MG63 (cell line): ENCODE results near the gene WDR93. TPM values are rescaled to one million over a fixed set of nuclear protein-coding genes. Genes with fewer than 3 reads are reported as not detected.
"Not testable (repeated sequence)": the region's sequence is repeated elsewhere in the genome, so short reads cannot be mapped to it uniquely, and the experiment has no call there.

ENCODE experiments used
- DNase-seq: peaks from one replicate; pipeline ENCODE4 v3.0.0-alpha.2; 2020
- H3K27me3 ChIP-seq: fragments of 250-450 bp; sonication (Bioruptor Pico); 2 replicates; pipeline ENCODE4 v1.5.1; 2020; ENCODE audit warnings: mild to moderate bottlenecking, moderate library complexity
- H3K36me3 ChIP-seq: fragments of 250-450 bp; sonication (Bioruptor Pico); 2 replicates; pipeline ENCODE4 v1.5.1; 2020; ENCODE audit warnings: mild to moderate bottlenecking, moderate library complexity
- H3K4me3 ChIP-seq: fragments of 250-450 bp; sonication (Bioruptor Pico); 2 replicates; pipeline ENCODE4 v1.5.1; 2020; ENCODE audit warnings: mild to moderate bottlenecking, moderate library complexity
- H3K9me3 ChIP-seq: fragments of 250-450 bp; sonication (Bioruptor Pico); 2 replicates; pipeline ENCODE4 v1.5.1; 2020; ENCODE audit warnings: mild to moderate bottlenecking, moderate library complexity
- total RNA-seq: library from RNA; depleted of rRNA; stranded (reverse); fragments of >200 nt; shearing (Covaris generic); gene quantifications from 2 replicates; pipeline ENCODE4 v1.2.3, GENCODE V29; 2014; ENCODE audit warnings: low replicate concordance; rRNA removed

The WDR93 gene
- total RNA-seq, 1 experiment from 2014 or later, result 0.13 TPM

GRCh38 chr15:89783861-89784685, 93.5 kb downstream of the WDR93 start:
- Histone ChIP-seq H3K36me3 (peaks cover 52% of the 10 kb centered on the region), H3K4me3 (no peak overlapping the region)
- DNase-seq, result no peak

GRCh38 chr15:89784686-89784960, 94.0 kb downstream of the WDR93 start:
- Histone ChIP-seq H3K27me3 (no peaks in the 10 kb centered on the region), H3K4me3 (no peak overlapping the region), H3K36me3 (peaks cover 57% of the 10 kb centered on the region), H3K9me3 (no peaks in the 10 kb centered on the region)
- no peak for DNase-seq

More at GRCh38 chr15:89783861-89784685, 93.5 kb downstream of the WDR93 start:
- H3K27me3 ChIP-seq, result no peaks in the 10 kb centered on the region
- H3K9me3 ChIP-seq, result no peaks in the 10 kb centered on the region

GRCh38 chr15:89785064-89785773, 94.6 kb downstream of the WDR93 start:
- no peak for DNase-seq
- Histone ChIP-seq H3K36me3 (peaks cover 59% of the 10 kb centered on the region), H3K4me3 (no peak overlapping the region), H3K27me3 (no peaks in the 10 kb centered on the region), H3K9me3 (no peaks in the 10 kb centered on the region)

- H3K4me3 ChIP-seq, result no peak overlapping the region
- H3K27me3 ChIP-seq, result no peaks in the 10 kb centered on the region
- H3K9me3 ChIP-seq, result no peaks in the 10 kb centered on the region
- no peak for DNase-seq
- H3K36me3 ChIP-seq, result peaks cover 65% of the 10 kb centered on the region
Measured at GRCh38 chr15:89785774-89786140, 95.1 kb downstream of the WDR93 start.

- Histone ChIP-seq H3K9me3 (no peaks in the 10 kb centered on the region), H3K4me3 (no peak overlapping the region), H3K27me3 (no peaks in the 10 kb centered on the region), H3K36me3 (peaks cover 85% of the 10 kb centered on the region)
- no peak for DNase-seq
Measured at GRCh38 chr15:89787944-89788343, 97.3 kb downstream of the WDR93 start.

GRCh38 chr15:89788585-89788984, 98.0 kb downstream of the WDR93 start:
- H3K27me3 ChIP-seq, H3K4me3 ChIP-seq, H3K9me3 ChIP-seq, DNase-seq: not testable (repeated sequence)
- H3K36me3 ChIP-seq, result peaks cover 90% of the 10 kb centered on the region

GRCh38 chr15:89790206-89790605, 99.6 kb downstream of the WDR93 start:
- Histone ChIP-seq H3K4me3 (no peak overlapping the region), H3K36me3 (peaks cover 91% of the 10 kb centered on the region), H3K27me3 (no peaks in the 10 kb centered on the region), H3K9me3 (no peaks in the 10 kb centered on the region)
- no peak for DNase-seq

GRCh38 chr15:89790661-89791060, 100.0 kb downstream of the WDR93 start:
- H3K4me3 ChIP-seq, result no peak overlapping the region
- H3K27me3 ChIP-seq, result no peaks in the 10 kb centered on the region
- peaks cover 91% of the 10 kb centered on the region for H3K36me3 ChIP-seq
- no peaks in the 10 kb centered on the region for H3K9me3 ChIP-seq
- DNase-seq, result no peak

- DNase-seq, result no peak
- Histone ChIP-seq H3K36me3 (peaks cover 91% of the 10 kb centered on the region), H3K9me3 (no peaks in the 10 kb centered on the region), H3K4me3 (no peak overlapping the region), H3K27me3 (no peaks in the 10 kb centered on the region)
Measured at GRCh38 chr15:89792106-89792805, 101.6 kb downstream of the WDR93 start.

Other genes with a start within 250 kb of the WDR93 start
- not detected in 2 replicates for gene RHCG, start 194.2 kb upstream of the WDR93 start, total RNA-seq
- gene TICRR, start 115.3 kb upstream of the WDR93 start, total RNA-seq, result 3.3 and 4.0 TPM in 2 replicates
- gene KIF7, start 35.3 kb upstream of the WDR93 start, total RNA-seq, result 27.4 and 42.1 TPM in 2 replicates
- gene PLIN1, start 11.4 kb upstream of the WDR93 start, total RNA-seq, result 0.13 and 0.17 TPM in 2 replicates
- 18.3 and 18.4 TPM in 2 replicates for gene PEX11A, start 57 bp upstream of the WDR93 start, total RNA-seq
- gene MESP1, start 60.4 kb downstream of the WDR93 start, total RNA-seq, result 2.2 and 8.9 TPM in 2 replicates
- gene MESP2, start 85.5 kb downstream of the WDR93 start, total RNA-seq, result 1.8 TPM in 1 of 2 replicates, not detected in the other
- 24.9 and 43.8 TPM in 2 replicates for gene ANPEP, start 124.0 kb downstream of the WDR93 start, total RNA-seq
- gene AP3S2, start 203.2 kb downstream of the WDR93 start, total RNA-seq, result 74.8 and 185 TPM in 2 replicates
- 4.0 and 6.4 TPM in 2 replicates for gene ARPIN, start 222.1 kb downstream of the WDR93 start, total RNA-seq